HEK293 (cell line): ENCODE results near the gene STX2.

Experiments
- CTCF ChIA-PET: fragments of 350-600 bp; formaldehyde crosslinking; extraction: SDS; loops from one replicate; lab custom pipeline; 2021; ENCODE audit warnings: antibody characterized with exemption; lab: Yijun Ruan, JAX
- POLR2A ChIA-PET: fragments of 300-600 bp; formaldehyde crosslinking; extraction: SDS; loops from one replicate; lab custom pipeline; 2020; ENCODE audit warnings: antibody characterized with exemption, inconsistent platforms; lab: Yijun Ruan, JAX
- H3K27ac ChIP-seq: fragments of 200-500 bp; sonication (Bioruptor generic); 2 replicates; pipeline ENCODE4 v1.5.1; 2014; ENCODE audit warnings: low read depth, low read length, control low read depth, inconsistent platforms; ENCODE audit errors: extremely low read depth
- H3K36me3 ChIP-seq, 2 experiments: fragments of 200-500 bp in 1 of 2; sonication (Bioruptor generic) in 1 of 2; 1 replicate in 1 of 2; 2 replicates in 1 of 2; pipeline ENCODE4 v1.5.1; 2014 to 2017; ENCODE audit warnings: inconsistent platforms in 2 of 2, low read length in 2 of 2; ENCODE audit not compliant: control insufficient read depth in 2 of 2, insufficient read depth in 1 of 2
- H3K4me1 ChIP-seq: fragments of 200-500 bp; sonication (Bioruptor generic); 2 replicates; pipeline ENCODE4 v1.5.1; 2014; ENCODE audit warnings: mild to moderate bottlenecking, low read length, inconsistent platforms; ENCODE audit not compliant: control insufficient read depth, insufficient read depth
- H3K4me3 ChIP-seq: 2 replicates; pipeline ENCODE4 v1.5.1; 2011; ENCODE audit warnings: low read depth, mild to moderate bottlenecking, control low read depth, low read length, moderate library complexity
- H3K9me3 ChIP-seq: fragments of 200-500 bp; sonication (Bioruptor generic); 2 replicates; pipeline ENCODE4 v1.5.1; 2014; ENCODE audit warnings: low read depth, low read length, inconsistent platforms; ENCODE audit not compliant: control insufficient read depth, insufficient read depth
- EGR2 ChIP-seq: fragments of 450-650 bp; formaldehyde crosslinking; IDR thresholded peaks from 2 replicates; pipeline ENCODE4 v1.5.1; 2016; ENCODE audit warnings: low read depth, missing biosample characterization, missing genetic modification characterization
- KLF7 ChIP-seq: fragments of 450-650 bp; formaldehyde crosslinking; IDR thresholded peaks from 2 replicates; pipeline ENCODE4 v1.5.1; 2016; ENCODE audit warnings: missing biosample characterization, missing genetic modification characterization, borderline replicate concordance
- MZF1 ChIP-seq: fragments of 450-650 bp; formaldehyde crosslinking; IDR thresholded peaks from 2 replicates; pipeline ENCODE4 v1.5.1; 2017; ENCODE audit warnings: missing biosample characterization, missing genetic modification characterization, borderline replicate concordance
- PATZ1 ChIP-seq: fragments of 450-650 bp; formaldehyde crosslinking; IDR thresholded peaks from 2 replicates; pipeline ENCODE4 v1.5.1; 2016; ENCODE audit warnings: missing biosample characterization, missing genetic modification characterization
- SALL2 ChIP-seq: fragments of 450-650 bp; formaldehyde crosslinking; IDR thresholded peaks from 2 replicates; pipeline ENCODE4 v1.5.0; 2017; ENCODE audit warnings: missing biosample characterization, mild to moderate bottlenecking, missing genetic modification characterization, borderline replicate concordance
- SP2 ChIP-seq: fragments of 450-650 bp; formaldehyde crosslinking; IDR thresholded peaks from 2 replicates; pipeline ENCODE4 v1.5.1; 2016; ENCODE audit warnings: missing biosample characterization, missing genetic modification characterization
- ZBTB20 ChIP-seq: fragments of 450-650 bp; formaldehyde crosslinking; IDR thresholded peaks from 2 replicates; pipeline ENCODE4 v1.5.1; 2016; ENCODE audit warnings: missing biosample characterization, missing genetic modification characterization
- ZBTB26 ChIP-seq: fragments of 450-650 bp; formaldehyde crosslinking; optimal IDR thresholded peaks from 2 replicates; pipeline ENCODE3; 2016; ENCODE audit warnings: missing biosample characterization, mild to moderate bottlenecking, missing genetic modification characterization
- ZFP37 ChIP-seq: fragments of 450-650 bp; formaldehyde crosslinking; IDR thresholded peaks from 2 replicates; pipeline ENCODE4 v1.5.1; 2016; ENCODE audit warnings: missing biosample characterization, missing genetic modification characterization
- ZNF121 ChIP-seq: fragments of 450-650 bp; formaldehyde crosslinking; IDR thresholded peaks from 2 replicates; pipeline ENCODE4 v1.5.1; 2016; ENCODE audit warnings: missing biosample characterization, missing genetic modification characterization
- ZNF132 ChIP-seq: fragments of 450-650 bp; formaldehyde crosslinking; IDR thresholded peaks from 2 replicates; pipeline ENCODE4 v1.5.1; 2017; ENCODE audit warnings: missing biosample characterization, missing genetic modification characterization, borderline replicate concordance
- ZNF138 ChIP-seq: fragments of 450-650 bp; formaldehyde crosslinking; IDR thresholded peaks from 2 replicates; pipeline ENCODE4 v1.5.1; 2016; ENCODE audit warnings: missing biosample characterization, missing genetic modification characterization, borderline replicate concordance
- ZNF140 ChIP-seq: fragments of 450-650 bp; formaldehyde crosslinking; IDR thresholded peaks from 2 replicates; pipeline ENCODE4 v1.5.1; 2016; ENCODE audit warnings: missing biosample characterization, missing genetic modification characterization
- ZNF2 ChIP-seq: fragments of 450-650 bp; formaldehyde crosslinking; IDR thresholded peaks from 2 replicates; pipeline ENCODE4 v1.5.1; 2016; ENCODE audit warnings: missing biosample characterization, missing genetic modification characterization
- ZNF24 ChIP-seq: fragments of 450-650 bp; formaldehyde crosslinking; IDR thresholded peaks from 2 replicates; pipeline ENCODE4 v1.5.1; 2016; ENCODE audit warnings: missing biosample characterization, missing genetic modification characterization
- ZNF248 ChIP-seq: fragments of 450-650 bp; formaldehyde crosslinking; IDR thresholded peaks from 2 replicates; pipeline ENCODE4 v1.5.1; 2017; ENCODE audit warnings: missing biosample characterization, missing genetic modification characterization
- ZNF302 ChIP-seq: fragments of 450-650 bp; formaldehyde crosslinking; IDR thresholded peaks from 2 replicates; pipeline ENCODE4 v1.5.1; 2016; ENCODE audit warnings: missing biosample characterization, missing genetic modification characterization, low read depth
- ZNF391 ChIP-seq: fragments of 450-650 bp; formaldehyde crosslinking; IDR thresholded peaks from 2 replicates; pipeline ENCODE4 v1.5.1; 2016; ENCODE audit warnings: low read depth, missing biosample characterization, missing genetic modification characterization, borderline replicate concordance
- ZNF416 ChIP-seq: fragments of 450-650 bp; formaldehyde crosslinking; IDR thresholded peaks from 2 replicates; pipeline ENCODE4 v1.5.1; 2016; ENCODE audit warnings: missing biosample characterization, missing genetic modification characterization
- ZNF501 ChIP-seq: fragments of 450-650 bp; formaldehyde crosslinking; IDR thresholded peaks from 2 replicates; pipeline ENCODE4 v1.5.1; 2016; ENCODE audit warnings: missing biosample characterization, missing genetic modification characterization
- ZNF544 ChIP-seq: fragments of 450-650 bp; formaldehyde crosslinking; IDR thresholded peaks from 2 replicates; pipeline ENCODE4 v1.5.0; 2017; ENCODE audit warnings: missing biosample characterization, missing genetic modification characterization
- ZNF558 ChIP-seq: fragments of 450-650 bp; formaldehyde crosslinking; IDR thresholded peaks from 2 replicates; pipeline ENCODE4 v1.5.1; 2016; ENCODE audit warnings: missing biosample characterization, missing genetic modification characterization
- ZNF561 ChIP-seq: fragments of 450-650 bp; IDR thresholded peaks from 2 replicates; pipeline ENCODE4 v1.5.1; 2018; ENCODE audit warnings: missing biosample characterization, missing genetic modification characterization, borderline replicate concordance
- ZNF596 ChIP-seq: fragments of 450-650 bp; IDR thresholded peaks from 2 replicates; pipeline ENCODE4 v1.5.0; 2018; ENCODE audit warnings: missing biosample characterization, mild to moderate bottlenecking, missing genetic modification characterization, moderate library complexity
- ZNF600 ChIP-seq: fragments of 450-650 bp; formaldehyde crosslinking; IDR thresholded peaks from 2 replicates; pipeline ENCODE4 v1.5.1; 2016; ENCODE audit warnings: missing biosample characterization, missing genetic modification characterization
- ZNF624 ChIP-seq: fragments of 450-650 bp; formaldehyde crosslinking; IDR thresholded peaks from 2 replicates; pipeline ENCODE4 v1.5.1; 2017; ENCODE audit warnings: missing biosample characterization, missing genetic modification characterization
- ZXDB ChIP-seq: fragments of 450-650 bp; formaldehyde crosslinking; IDR thresholded peaks from 2 replicates; pipeline ENCODE4 v1.5.1; 2016; ENCODE audit warnings: missing biosample characterization, missing genetic modification characterization
- TF ChIP-seq, protein P1 (sequence below): fragments of 450-650 bp; formaldehyde crosslinking; IDR thresholded peaks from 2 replicates; pipeline ENCODE4 v1.5.1; 2017; ENCODE audit warnings: missing biosample characterization, missing genetic modification characterization
- TF ChIP-seq, protein P2 (sequence below): fragments of 450-650 bp; formaldehyde crosslinking; IDR thresholded peaks from 2 replicates; pipeline ENCODE4 v1.5.1; 2016; ENCODE audit warnings: missing biosample characterization, missing genetic modification characterization

The STX2 gene

DNA sequence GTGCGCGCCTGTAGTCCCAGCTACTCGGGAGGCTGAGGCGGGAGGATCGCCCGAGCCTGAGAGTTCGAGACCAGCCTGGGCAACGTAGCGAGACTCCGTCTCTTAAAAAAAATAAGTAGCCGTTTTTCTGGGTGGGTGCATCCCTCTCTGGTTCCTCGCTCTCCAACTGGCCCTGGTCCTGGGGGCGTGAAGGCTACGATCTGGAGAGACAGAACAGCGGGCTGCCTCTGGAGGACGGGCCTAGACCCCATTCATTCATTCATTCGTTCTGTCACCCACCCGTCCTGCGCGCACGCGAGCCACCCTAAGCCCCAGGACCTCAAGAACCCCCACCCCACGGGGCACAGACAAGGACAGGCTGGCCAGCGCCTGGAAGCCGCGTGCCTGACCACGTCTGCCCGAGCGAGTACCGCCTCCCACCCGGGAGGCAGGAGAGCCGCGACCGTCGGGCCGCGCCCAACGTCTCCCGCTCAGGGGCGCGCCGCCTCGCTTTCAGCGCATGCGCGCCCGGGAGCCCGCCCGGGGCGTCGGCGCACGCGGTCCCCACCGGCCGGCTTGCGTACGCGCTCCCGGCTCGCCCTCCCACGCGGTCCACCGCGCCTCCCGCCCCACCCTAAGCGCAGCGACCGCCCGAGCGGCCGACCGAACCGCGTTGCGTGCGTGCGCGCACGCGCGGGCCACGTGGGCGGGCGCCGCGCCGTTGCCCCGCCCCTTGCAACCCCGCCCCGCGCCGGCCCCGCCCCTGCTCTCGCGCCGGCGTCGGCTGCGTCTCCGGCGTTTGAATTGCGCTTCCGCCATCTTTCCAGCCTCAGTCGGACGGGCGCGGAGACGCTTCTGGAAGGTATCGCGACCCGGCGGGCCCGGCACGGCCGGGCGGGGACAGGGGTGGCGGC is 32.5 kb upstream of the STX2 start, which contains the start of gene RAN:
Gene RAN (plus strand): TSS at position 781 of the 893 bp plus-strand sequence. CDS start 528 bp downstream, outside the sequence.
- ChIA-PET CTCF (interaction anchor here (0.7 kb wide), 1 partner anchor 905 kb away, joined by 3 read pairs; no protein-coding TSS in a partner anchor), POLR2A (no interaction called here)
- no peaks in the 10 kb centered on the region for H3K9me3 ChIP-seq
- peak within 1 kb of the TSS; percentile 87 for H3K27ac ChIP-seq
- peak within 1 kb of the TSS; percentile 82 for H3K4me3 ChIP-seq
- peaks cover 22 to 41% of the 10 kb centered on the region in 2 experiments for H3K36me3 ChIP-seq
- peaks cover 5% of the 10 kb centered on the region; the same call in 1 of the 2 replicates for H3K4me1 ChIP-seq
- no peak for TF ChIP-seq ZFP37
- no peak for TF ChIP-seq ZNF558 (tag by site-specific recombination)
- peak; percentile 51; the same call in 1 of the 2 replicates for TF ChIP-seq ZNF2 (tag by site-specific recombination)
- no peak for TF ChIP-seq SALL2 (tag by site-specific recombination)
- TF ChIP-seq EGR2 (tag by site-specific recombination) = no peak
- peak; percentile 94 for TF ChIP-seq ZNF24 (tag by site-specific recombination)
- TF ChIP-seq ZNF132 (tag by site-specific recombination) = no peak
- peak; percentile 39; the same call in 1 of the 2 replicates for TF ChIP-seq ZNF561
- peak; percentile 32 for TF ChIP-seq SP2
- peak; percentile 41 for TF ChIP-seq PATZ1 (tag by site-specific recombination)
- no peak for TF ChIP-seq ZNF544 (tag by site-specific recombination)
- no peak for TF ChIP-seq ZNF140 (tag by site-specific recombination)
- TF ChIP-seq ZNF121 (tag by site-specific recombination) = peak; percentile 51; the same call in 1 of the 2 replicates
- TF ChIP-seq ZNF391 (tag by site-specific recombination) = no peak
- no peak for TF ChIP-seq MZF1 (tag by site-specific recombination)
- TF ChIP-seq ZNF416 (tag by site-specific recombination) = no peak
- TF ChIP-seq ZNF501 = 0 out of 2 replicates have a peak, but pooled peaks have one; percentile 39
- TF ChIP-seq ZNF596 (tag by site-specific recombination) = peak; percentile 24; the same call in 1 of the 2 replicates
- TF ChIP-seq ZNF248 (tag by site-specific recombination) = no peak
- TF ChIP-seq, protein P1, sequence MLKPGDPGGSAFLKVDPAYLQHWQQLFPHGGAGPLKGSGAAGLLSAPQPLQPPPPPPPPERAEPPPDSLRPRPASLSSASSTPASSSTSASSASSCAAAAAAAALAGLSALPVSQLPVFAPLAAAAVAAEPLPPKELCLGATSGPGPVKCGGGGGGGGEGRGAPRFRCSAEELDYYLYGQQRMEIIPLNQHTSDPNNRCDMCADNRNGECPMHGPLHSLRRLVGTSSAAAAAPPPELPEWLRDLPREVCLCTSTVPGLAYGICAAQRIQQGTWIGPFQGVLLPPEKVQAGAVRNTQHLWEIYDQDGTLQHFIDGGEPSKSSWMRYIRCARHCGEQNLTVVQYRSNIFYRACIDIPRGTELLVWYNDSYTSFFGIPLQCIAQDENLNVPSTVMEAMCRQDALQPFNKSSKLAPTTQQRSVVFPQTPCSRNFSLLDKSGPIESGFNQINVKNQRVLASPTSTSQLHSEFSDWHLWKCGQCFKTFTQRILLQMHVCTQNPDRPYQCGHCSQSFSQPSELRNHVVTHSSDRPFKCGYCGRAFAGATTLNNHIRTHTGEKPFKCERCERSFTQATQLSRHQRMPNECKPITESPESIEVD (tag by site-specific recombination) = no peak
- TF ChIP-seq KLF7 (tag by site-specific recombination) = 0 out of 2 replicates have a peak, but pooled peaks have one; percentile 44
- no peak for TF ChIP-seq ZNF138 (tag by site-specific recombination)
- peak; percentile 38; the same call in 1 of the 2 replicates for TF ChIP-seq ZBTB20
- TF ChIP-seq ZBTB26 = peak; percentile 71
- TF ChIP-seq ZNF600 (tag by site-specific recombination) = peak; percentile 33; the same call in 1 of the 2 replicates
- TF ChIP-seq ZNF624 = no peak
- TF ChIP-seq ZNF302 = no peak
- TF ChIP-seq, protein P2, sequence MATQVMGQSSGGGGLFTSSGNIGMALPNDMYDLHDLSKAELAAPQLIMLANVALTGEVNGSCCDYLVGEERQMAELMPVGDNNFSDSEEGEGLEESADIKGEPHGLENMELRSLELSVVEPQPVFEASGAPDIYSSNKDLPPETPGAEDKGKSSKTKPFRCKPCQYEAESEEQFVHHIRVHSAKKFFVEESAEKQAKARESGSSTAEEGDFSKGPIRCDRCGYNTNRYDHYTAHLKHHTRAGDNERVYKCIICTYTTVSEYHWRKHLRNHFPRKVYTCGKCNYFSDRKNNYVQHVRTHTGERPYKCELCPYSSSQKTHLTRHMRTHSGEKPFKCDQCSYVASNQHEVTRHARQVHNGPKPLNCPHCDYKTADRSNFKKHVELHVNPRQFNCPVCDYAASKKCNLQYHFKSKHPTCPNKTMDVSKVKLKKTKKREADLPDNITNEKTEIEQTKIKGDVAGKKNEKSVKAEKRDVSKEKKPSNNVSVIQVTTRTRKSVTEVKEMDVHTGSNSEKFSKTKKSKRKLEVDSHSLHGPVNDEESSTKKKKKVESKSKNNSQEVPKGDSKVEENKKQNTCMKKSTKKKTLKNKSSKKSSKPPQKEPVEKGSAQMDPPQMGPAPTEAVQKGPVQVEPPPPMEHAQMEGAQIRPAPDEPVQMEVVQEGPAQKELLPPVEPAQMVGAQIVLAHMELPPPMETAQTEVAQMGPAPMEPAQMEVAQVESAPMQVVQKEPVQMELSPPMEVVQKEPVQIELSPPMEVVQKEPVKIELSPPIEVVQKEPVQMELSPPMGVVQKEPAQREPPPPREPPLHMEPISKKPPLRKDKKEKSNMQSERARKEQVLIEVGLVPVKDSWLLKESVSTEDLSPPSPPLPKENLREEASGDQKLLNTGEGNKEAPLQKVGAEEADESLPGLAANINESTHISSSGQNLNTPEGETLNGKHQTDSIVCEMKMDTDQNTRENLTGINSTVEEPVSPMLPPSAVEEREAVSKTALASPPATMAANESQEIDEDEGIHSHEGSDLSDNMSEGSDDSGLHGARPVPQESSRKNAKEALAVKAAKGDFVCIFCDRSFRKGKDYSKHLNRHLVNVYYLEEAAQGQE (tag by site-specific recombination) = peak; percentile 23; the same call in 1 of the 2 replicates
- peak; percentile 65; the same call in 1 of the 2 replicates for TF ChIP-seq ZXDB (tag by site-specific recombination)
